Measurements from ENCODE around the gene SMIM32.

The SMIM32 gene

GRCh38 chr5:136192015-136192525, 892 bp downstream of the SMIM32 start:
- TF ChIP-seq REST (IDR thresholded peaks at IDR 0.05; ENCODE audit: insufficient read depth in 1 of 2, low read depth in 2 of 2, low read length in 2 of 2), result no peak

- no peak for TF ChIP-seq SIN3A (IDR thresholded peaks at IDR 0.05; ENCODE audit: borderline replicate concordance, insufficient read depth, low read length)
- no peak for TF ChIP-seq FOXP2 (optimal IDR thresholded peaks at IDR 0.05; ENCODE audit: borderline replicate concordance, extremely low read depth, extremely low read length, insufficient read depth)
- TF ChIP-seq REST (IDR thresholded peaks at IDR 0.05; ENCODE audit: insufficient read depth in 1 of 2, low read depth in 2 of 2, low read length in 2 of 2), result no peak
- no peak for TF ChIP-seq POLR2AphosphoS5 (IDR thresholded peaks at IDR 0.05; ENCODE audit: low read depth, low read length)
- TF ChIP-seq TAF1 (IDR thresholded peaks at IDR 0.05; ENCODE audit: borderline replicate concordance, insufficient read depth, low read length), result no peak
Observed at GRCh38 chr5:136191304-136192014, 1.5 kb downstream of the SMIM32 start.

GRCh38 chr5:136190904-136191303, 2.1 kb downstream of the SMIM32 start:
- no peak for TF ChIP-seq FOXP2 (optimal IDR thresholded peaks at IDR 0.05; ENCODE audit: borderline replicate concordance, extremely low read depth, extremely low read length, insufficient read depth)
- no peak for TF ChIP-seq TAF1 (IDR thresholded peaks at IDR 0.05; ENCODE audit: borderline replicate concordance, insufficient read depth, low read length)
- no peak for TF ChIP-seq REST (IDR thresholded peaks at IDR 0.05; ENCODE audit: insufficient read depth in 1 of 2, low read depth in 2 of 2, low read length in 2 of 2)
- no peak for TF ChIP-seq POLR2AphosphoS5 (IDR thresholded peaks at IDR 0.05; ENCODE audit: low read depth, low read length)
- TF ChIP-seq SIN3A (IDR thresholded peaks at IDR 0.05; ENCODE audit: borderline replicate concordance, insufficient read depth, low read length), result no peak

GRCh38 chr5:136190091-136190720, 2.8 kb downstream of the SMIM32 start:
- TF ChIP-seq FOXP2 (optimal IDR thresholded peaks at IDR 0.05; ENCODE audit: borderline replicate concordance, extremely low read depth, extremely low read length, insufficient read depth), result no peak
- TF ChIP-seq REST (IDR thresholded peaks at IDR 0.05; ENCODE audit: insufficient read depth in 1 of 2, low read depth in 2 of 2, low read length in 2 of 2), result no peak
- TF ChIP-seq TAF1 (IDR thresholded peaks at IDR 0.05; ENCODE audit: borderline replicate concordance, insufficient read depth, low read length), result no peak
- TF ChIP-seq POLR2AphosphoS5 (IDR thresholded peaks at IDR 0.05; ENCODE audit: low read depth, low read length), result no peak
- no peak for TF ChIP-seq SIN3A (IDR thresholded peaks at IDR 0.05; ENCODE audit: borderline replicate concordance, insufficient read depth, low read length)

Measured in PFSK-1 (cell line).